B cell (primary cell): ENCODE results near the gene TENM3. TPM values are rescaled to one million over a fixed set of nuclear protein-coding genes. Genes with fewer than 3 reads are reported as not detected.

Experiments
- ATAC-seq: fragments of 200-7000 bp; cut with Tn5 transposase; one replicate; pipeline ENCODE4 v1.10.0; 2021; ENCODE audit warnings: low read depth, mild to moderate bottlenecking, moderate number of reproducible peaks, moderate library complexity
- CTCF ChIA-PET: fragments of 350-600 bp; sonication (Branson Sonifier 250); formaldehyde crosslinking; loops from one replicate; lab custom pipeline; 2021; ENCODE audit warnings: antibody characterized with exemption, inconsistent platforms; lab: Charles Lee
- POLR2A ChIA-PET: fragments of 350-600 bp; sonication (Branson Sonifier 250); formaldehyde crosslinking; loops from one replicate; lab custom pipeline; 2021; ENCODE audit warnings: antibody characterized with exemption; lab: Charles Lee
- DNase-seq: peaks from one replicate; pipeline ENCODE4 v3.0.0; 2013
- H2AFZ ChIP-seq: 2 replicates; pipeline ENCODE4 v1.6.1; 2012; ENCODE audit warnings: mild to moderate bottlenecking, low read depth, low read length; ENCODE audit not compliant: insufficient read depth, poor library complexity, severe bottlenecking
- H3K27ac ChIP-seq, 2 donors: 1 replicate in 1 of 2; 2 replicates in 1 of 2; pipeline ENCODE4 v1.5.1; 2012 to 2013; ENCODE audit warnings: low read length in 2 of 2, mild to moderate bottlenecking in 2 of 2, moderate library complexity in 1 of 2
- H3K27me3 ChIP-seq, 4 experiments: fragments of 200-600 bp in 1 of 4; sonication (generic) in 1 of 4; replicated peaks in 1 of 4; 1 replicate in 2 of 4; 2 replicates in 2 of 4; pipeline versions ENCODE4 v1.6.1 to v1.7.0; 2013 to 2016; ENCODE audit warnings: low read length in 3 of 4, mild to moderate bottlenecking in 2 of 4, mixed read lengths in 1 of 4, moderate library complexity in 1 of 4; ENCODE audit not compliant: insufficient read depth in 4 of 4, control insufficient read depth in 3 of 4; ENCODE audit errors: control extremely low read depth in 1 of 4
- H3K36me3 ChIP-seq, 2 experiments: replicated peaks in 1 of 2; 1 replicate in 1 of 2; 2 replicates in 1 of 2; pipeline versions ENCODE4 v1.6.1 to v1.7.1; 2013; ENCODE audit warnings: low read length in 1 of 2; ENCODE audit not compliant: insufficient read depth in 2 of 2, control insufficient read depth in 1 of 2; ENCODE audit errors: control extremely low read depth in 1 of 2, extremely low read depth in 1 of 2
- H3K4me1 ChIP-seq, 2 donors: fragments of 200-600 bp in 1 of 2; sonication (generic) in 1 of 2; 1 replicate in 1 of 2; 2 replicates in 1 of 2; pipeline versions ENCODE4 v1.5.1 to v1.6.1; 2013 to 2017; ENCODE audit warnings: low read length in 2 of 2; ENCODE audit not compliant: control insufficient read depth in 2 of 2, insufficient read depth in 2 of 2
- H3K4me2 ChIP-seq: replicated peaks from 2 replicates; pipeline ENCODE3; 2012; ENCODE audit warnings: mild to moderate bottlenecking, low read depth, low read length; ENCODE audit not compliant: poor library complexity, severe bottlenecking
- H3K4me3 ChIP-seq, 5 experiments: fragments of 200-600 bp in 1 of 5; sonication (generic) in 1 of 5; 1 replicate in 3 of 5; 2 replicates in 2 of 5; pipeline versions ENCODE4 v1.5.1 to v1.7.0; 2011 to 2016; ENCODE audit warnings: low read length in 4 of 5, mild to moderate bottlenecking in 4 of 5, low read depth in 2 of 5, control low read depth in 1 of 5, moderate library complexity in 1 of 5; ENCODE audit not compliant: insufficient read depth in 1 of 5; ENCODE audit errors: control extremely low read depth in 1 of 5, extremely low read depth in 1 of 5
- H3K79me2 ChIP-seq: fragments of 200-600 bp; sonication (generic); one replicate; pipeline ENCODE4 v1.6.0; 2016; ENCODE audit warnings: low read length; ENCODE audit not compliant: control insufficient read depth, insufficient read depth
- H3K9ac ChIP-seq: fragments of 200-600 bp; sonication (generic); 2 replicates; pipeline ENCODE4 v1.6.1; 2017; ENCODE audit warnings: mild to moderate bottlenecking, low read length, moderate library complexity
- H3K9me3 ChIP-seq, 3 donors: one replicate each; pipeline versions ENCODE4 v1.6.1 to v1.7.1; 2013; ENCODE audit warnings: low read length in 2 of 3; ENCODE audit not compliant: control insufficient read depth in 2 of 3, insufficient read depth in 1 of 3; ENCODE audit errors: control extremely low read depth in 1 of 3
- H4K20me1 ChIP-seq: 2 replicates; pipeline ENCODE4 v1.6.0; 2012; ENCODE audit warnings: mild to moderate bottlenecking, low read length; ENCODE audit not compliant: insufficient read depth, control insufficient read depth, poor library complexity, severe bottlenecking
- H3K27ac Mint-ChIP-seq: one replicate; pipeline ENCODE4 v1.8.0; 2021; ENCODE audit warnings: mixed read lengths
- H3K27me3 Mint-ChIP-seq: one replicate; pipeline ENCODE4 v1.8.0; 2021; ENCODE audit warnings: mixed read lengths
- H3K4me1 Mint-ChIP-seq: one replicate; pipeline ENCODE4 v1.8.0; 2021; ENCODE audit warnings: mixed read lengths
- H3K4me3 Mint-ChIP-seq: one replicate; pipeline ENCODE4 v1.8.0; 2021; ENCODE audit warnings: mixed read lengths
- H3K9me3 Mint-ChIP-seq: one replicate; pipeline ENCODE4 v1.8.0; 2022; ENCODE audit warnings: mixed read lengths; ENCODE audit not compliant: insufficient read depth
- CTCF ChIP-seq: fragments of 200-600 bp; IDR thresholded peaks from one replicate; pipeline ENCODE4 v1.8.0; 2022; ENCODE audit warnings: antibody characterized with exemption, mild to moderate bottlenecking
- EZH2 ChIP-seq: IDR thresholded peaks from 2 replicates; pipeline ENCODE4 v1.6.1; 2012; ENCODE audit warnings: borderline replicate concordance, low read depth, mild to moderate bottlenecking, moderate library complexity, low read length; ENCODE audit not compliant: insufficient read depth, poor library complexity, severe bottlenecking
- WGBS: methylation state at CpG from one replicate; pipeline ENCODE4 v1.1.5; 2013; ENCODE audit warnings: missing lambda C conversion rate; ENCODE audit not compliant: insufficient coverage; 5-methylcytosine and 5-hydroxymethylcytosine counted together
- intact Hi-C: fragments of 100-400 bp; cut with micrococcal nuclease; formaldehyde crosslinking; loops from one replicate; pipeline ENCODE4 v1.10.0; 2022
- polyA plus RNA-seq: library from polyadenylated mRNA; depleted of rRNA; stranded (reverse); fragments of >200 nt; gene quantifications from 2 replicates; pipeline ENCODE4 v1.2.3, GENCODE V29; 2012
- total RNA-seq, 2 donors: library from RNA; stranded (reverse); fragments of 120-200 nt in 1 of 2; gene quantifications; 1 replicate in 1 of 2; 2 replicates in 1 of 2; pipeline versions ENCODE4 v1.2.3 to v1.2.4, GENCODE V29; 2013 to 2022

The TENM3 gene
- total and polyA plus RNA-seq, 2 donors (not counting 1 experiment from before 2014, with no cell fraction given), result not detected

GRCh38 chr4:182748949-182749348 is 505.7 kb downstream of the TENM3 start:
- no peak overlapping the region for H3K4me2 ChIP-seq

GRCh38 chr4:182749667-182750167 is 506.5 kb downstream of the TENM3 start:
- H3K4me1 Mint-ChIP-seq, result no peaks in the 10 kb centered on the region
- Histone ChIP-seq H3K9me3 (no peaks in the 10 kb centered on the region), H3K4me1 (no peaks in the 10 kb centered on the region), H3K4me3 (no peak overlapping the region), H4K20me1 (no peaks in the 10 kb centered on the region), H2AFZ (no peak overlapping the region), H3K36me3 (no peaks in the 10 kb centered on the region), H3K4me2 (no peak overlapping the region), H3K27me3 (no peaks in the 10 kb centered on the region), H3K27ac (no peak overlapping the region), H3K9ac (no peak overlapping the region), H3K79me2 (no peaks in the 10 kb centered on the region)
- intact Hi-C loops, result no loop called here
- no peaks in the 10 kb centered on the region for H3K9me3 Mint-ChIP-seq
- DNase-seq (no peak), ATAC-seq (no peak)
- WGBS, result no CpG with 5 or more reads among the region's 1 CpG
- no peak overlapping the region for H3K27ac Mint-ChIP-seq
- no peaks in the 10 kb centered on the region for H3K27me3 Mint-ChIP-seq
- ChIA-PET POLR2A (no interaction called here), CTCF (no interaction called here)
- H3K4me3 Mint-ChIP-seq, result no peak overlapping the region
- TF ChIP-seq CTCF (no peak), EZH2 (no peak)

More at GRCh38 chr4:182748949-182749348, 505.7 kb downstream of the TENM3 start:
- Histone ChIP-seq H3K27ac (no peak overlapping the region), H3K27me3 (no peaks in the 10 kb centered on the region), H3K9ac (no peak overlapping the region), H4K20me1 (no peaks in the 10 kb centered on the region), H2AFZ (no peak overlapping the region), H3K4me1 (no peaks in the 10 kb centered on the region), H3K9me3 (no peaks in the 10 kb centered on the region), H3K36me3 (no peaks in the 10 kb centered on the region), H3K79me2 (no peaks in the 10 kb centered on the region), H3K4me3 (no peak overlapping the region)
- no peak for ATAC-seq
- ChIA-PET POLR2A (no interaction called here), CTCF (interaction anchor here (0.6 kb wide), 1 partner anchor 58 kb away, joined by 3 read pairs; no protein-coding TSS in a partner anchor)
- intact Hi-C loops, result no loop called here
- Mint-ChIP-seq H3K27ac (no peak overlapping the region), H3K4me1 (no peaks in the 10 kb centered on the region), H3K9me3 (no peaks in the 10 kb centered on the region), H3K4me3 (no peak overlapping the region), H3K27me3 (no peaks in the 10 kb centered on the region)
- no CpG with 5 or more reads among the region's 2 CpGs for WGBS
- no peak for TF ChIP-seq EZH2
- TF ChIP-seq CTCF, result no peak
- no peak for DNase-seq
